Peyer's patch (tissue), 4 donors: ENCODE measurements around the gene ZBBX. TPM values are rescaled to one million over a fixed set of nuclear protein-coding genes. Genes with fewer than 3 reads are reported as not detected.

Source experiments
- DNase-seq, 3 donors: peaks; one replicate each; pipeline ENCODE4 v3.0.0-alpha.2; 2017 to 2019
- H3K27ac ChIP-seq, 4 donors: fragments of 200-600 bp; sonication (generic); one replicate each; pipeline ENCODE4 v1.5.1; 2016 to 2019
- H3K27me3 ChIP-seq, 2 donors: fragments of 200-600 bp; sonication (generic); one replicate each; pipeline ENCODE4 v1.5.1; 2019
- H3K36me3 ChIP-seq, 3 donors: fragments of 200-600 bp; sonication (generic); one replicate each; pipeline ENCODE4 v1.5.1; 2016 to 2019
- H3K4me1 ChIP-seq, 4 donors: fragments of 200-600 bp; sonication (generic); one replicate each; pipeline ENCODE4 v1.5.1; 2016 to 2019
- H3K4me3 ChIP-seq, 4 donors: fragments of 200-600 bp; sonication (generic); 1 replicate in 3 of 4; 2 replicates in 1 of 4; pipeline ENCODE4 v1.5.1; 2016 to 2019; ENCODE audit warnings: mild to moderate bottlenecking in 1 of 4
- H3K9me3 ChIP-seq, 4 donors: fragments of 200-600 bp; sonication (generic); one replicate each; pipeline ENCODE4 v1.5.1; 2016 to 2019; ENCODE audit warnings: mild to moderate bottlenecking in 1 of 4
- POLR2A ChIP-seq, 2 donors: fragments of 450-650 bp; IDR thresholded peaks; one replicate each; pipeline ENCODE4 v1.5.1; 2017; ENCODE audit warnings: antibody characterized with exemption in 2 of 2, mild to moderate bottlenecking in 2 of 2, moderate library complexity in 2 of 2
- total RNA-seq, 4 donors: library from RNA; depleted of rRNA; stranded (reverse); fragments of >200 nt; gene quantifications; one replicate each; pipeline ENCODE4 v1.1.0, GENCODE V29; 2016
- TF ChIP-seq, protein P1 (sequence below), 6 experiments: fragments of 450-650 bp in 4 of 6; fragments of 200-600 bp in 2 of 6; sonication (generic) in 1 of 6; IDR thresholded peaks; one replicate each; pipeline ENCODE4 v1.5.1; 2017 to 2019; ENCODE audit warnings: antibody characterized with exemption in 6 of 6, mild to moderate bottlenecking in 3 of 6, moderate library complexity in 1 of 6

The ZBBX gene
- total RNA-seq, 4 donors from 2014 or later = not detected

DNA sequence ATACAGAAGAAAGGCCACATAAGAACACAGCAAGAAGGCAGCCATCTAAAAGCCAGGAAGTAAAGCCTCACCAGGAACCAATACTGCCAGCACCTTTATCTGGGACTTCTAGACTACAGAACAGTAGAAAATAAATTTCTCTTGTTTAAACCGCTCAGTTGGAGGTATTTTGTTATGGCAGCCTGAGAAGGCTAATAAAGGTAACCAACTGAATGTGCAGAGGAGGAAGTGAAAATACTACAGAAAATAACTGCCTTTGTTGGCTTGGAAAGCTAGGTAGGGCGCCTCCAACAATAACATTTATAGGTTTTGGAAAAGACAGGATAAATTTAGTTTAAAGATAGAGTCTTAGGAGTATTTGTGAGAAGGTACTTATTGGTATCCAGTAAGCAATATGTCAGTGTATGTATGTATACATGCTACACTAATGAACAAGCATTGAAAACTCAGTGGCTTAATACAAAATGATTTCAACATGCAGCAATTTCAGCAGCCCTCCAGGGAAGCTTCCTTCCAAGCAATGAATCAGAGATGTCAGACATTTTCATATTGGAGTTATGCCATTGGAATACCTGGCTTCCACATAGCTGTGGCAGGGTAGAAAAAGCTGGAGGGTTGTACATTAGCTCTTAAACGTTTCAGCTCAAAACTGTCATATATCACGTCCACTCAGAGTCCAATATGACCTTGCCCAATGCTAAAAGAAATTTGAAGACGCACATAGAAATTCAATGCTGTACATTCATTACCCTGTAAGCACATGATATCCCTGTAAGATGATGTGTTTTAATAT is 48.9 kb downstream of the ZBBX start:
- no peak for DNase-seq
- H3K27me3 ChIP-seq = no peaks in the 10 kb centered on the region
- H3K4me1 ChIP-seq = no peaks in the 10 kb centered on the region
- H3K36me3 ChIP-seq = no peaks in the 10 kb centered on the region
- H3K27ac ChIP-seq = no peak overlapping the region
- no peak overlapping the region for H3K4me3 ChIP-seq
- no peak for TF ChIP-seq POLR2A (IDR thresholded peaks at IDR 0.05)
- TF ChIP-seq, protein P1, sequence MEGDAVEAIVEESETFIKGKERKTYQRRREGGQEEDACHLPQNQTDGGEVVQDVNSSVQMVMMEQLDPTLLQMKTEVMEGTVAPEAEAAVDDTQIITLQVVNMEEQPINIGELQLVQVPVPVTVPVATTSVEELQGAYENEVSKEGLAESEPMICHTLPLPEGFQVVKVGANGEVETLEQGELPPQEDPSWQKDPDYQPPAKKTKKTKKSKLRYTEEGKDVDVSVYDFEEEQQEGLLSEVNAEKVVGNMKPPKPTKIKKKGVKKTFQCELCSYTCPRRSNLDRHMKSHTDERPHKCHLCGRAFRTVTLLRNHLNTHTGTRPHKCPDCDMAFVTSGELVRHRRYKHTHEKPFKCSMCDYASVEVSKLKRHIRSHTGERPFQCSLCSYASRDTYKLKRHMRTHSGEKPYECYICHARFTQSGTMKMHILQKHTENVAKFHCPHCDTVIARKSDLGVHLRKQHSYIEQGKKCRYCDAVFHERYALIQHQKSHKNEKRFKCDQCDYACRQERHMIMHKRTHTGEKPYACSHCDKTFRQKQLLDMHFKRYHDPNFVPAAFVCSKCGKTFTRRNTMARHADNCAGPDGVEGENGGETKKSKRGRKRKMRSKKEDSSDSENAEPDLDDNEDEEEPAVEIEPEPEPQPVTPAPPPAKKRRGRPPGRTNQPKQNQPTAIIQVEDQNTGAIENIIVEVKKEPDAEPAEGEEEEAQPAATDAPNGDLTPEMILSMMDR (IDR thresholded peaks at IDR 0.05) = no peak
- H3K9me3 ChIP-seq = no peaks in the 10 kb centered on the region

DNA sequence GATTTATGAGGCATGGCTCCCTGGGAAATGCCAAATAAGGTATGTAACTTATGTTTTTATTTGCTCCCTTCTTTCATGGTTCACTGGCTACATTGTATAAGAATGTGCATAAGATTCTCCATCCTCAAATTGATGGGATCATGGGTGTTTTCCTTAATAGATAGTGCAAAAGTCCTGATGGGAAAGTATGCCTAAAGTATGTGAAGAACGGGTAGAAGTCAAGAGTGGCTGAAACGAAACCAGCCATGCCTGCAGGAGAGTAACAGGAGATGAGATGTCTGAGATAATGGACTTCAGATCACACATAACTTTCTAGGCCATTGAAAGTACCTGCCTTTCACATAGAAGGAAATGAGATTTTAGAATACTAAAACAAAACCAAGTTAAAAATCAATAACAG is 56.5 kb downstream of the ZBBX start:
- TF ChIP-seq, protein P1 (IDR thresholded peaks at IDR 0.05) = no peak
- no peak for TF ChIP-seq POLR2A (IDR thresholded peaks at IDR 0.05)
- H3K36me3 ChIP-seq = no peaks in the 10 kb centered on the region
- no peaks in the 10 kb centered on the region for H3K27me3 ChIP-seq
- no peak overlapping the region for H3K27ac ChIP-seq
- H3K4me3 ChIP-seq = no peak overlapping the region
- no peaks in the 10 kb centered on the region for H3K4me1 ChIP-seq
- H3K9me3 ChIP-seq = no peaks in the 10 kb centered on the region
- DNase-seq = no peak

DNA sequence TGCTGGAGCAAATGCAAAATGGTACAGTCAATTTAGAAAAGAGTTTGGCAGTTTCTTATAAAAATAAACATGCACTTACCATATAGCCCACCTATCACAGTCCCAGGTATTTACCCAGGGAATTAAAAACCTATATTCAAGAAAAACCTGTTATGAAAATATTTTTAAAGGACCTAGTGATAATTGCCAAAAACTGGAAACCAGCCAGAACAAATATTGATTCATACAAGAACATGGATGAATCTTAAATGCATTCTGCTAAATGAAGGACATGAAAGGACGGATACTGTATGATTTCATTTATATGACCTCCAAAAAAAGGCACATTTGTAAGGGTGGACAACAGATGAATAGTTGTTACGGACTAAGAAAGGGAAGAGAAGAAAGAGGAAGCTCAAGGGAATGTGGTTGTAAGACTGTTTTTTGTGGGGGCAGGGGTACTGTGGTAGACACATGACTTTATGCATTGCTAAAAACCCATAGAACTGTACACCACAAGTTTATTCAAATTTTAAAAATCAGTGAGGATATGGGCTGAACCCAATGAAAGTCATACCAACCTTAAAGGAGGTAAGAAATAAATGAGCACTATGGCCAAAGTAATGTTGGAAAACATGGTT is 61.0 kb downstream of the ZBBX start:
- TF ChIP-seq, protein P1 (IDR thresholded peaks at IDR 0.05) = no peak
- TF ChIP-seq POLR2A (IDR thresholded peaks at IDR 0.05) = no peak
- no peaks in the 10 kb centered on the region for H3K36me3 ChIP-seq
- H3K27ac ChIP-seq = no peak overlapping the region
- no peaks in the 10 kb centered on the region for H3K9me3 ChIP-seq
- no peak for DNase-seq
- no peaks in the 10 kb centered on the region for H3K27me3 ChIP-seq
- no peaks in the 10 kb centered on the region for H3K4me1 ChIP-seq
- H3K4me3 ChIP-seq = no peak overlapping the region

DNA sequence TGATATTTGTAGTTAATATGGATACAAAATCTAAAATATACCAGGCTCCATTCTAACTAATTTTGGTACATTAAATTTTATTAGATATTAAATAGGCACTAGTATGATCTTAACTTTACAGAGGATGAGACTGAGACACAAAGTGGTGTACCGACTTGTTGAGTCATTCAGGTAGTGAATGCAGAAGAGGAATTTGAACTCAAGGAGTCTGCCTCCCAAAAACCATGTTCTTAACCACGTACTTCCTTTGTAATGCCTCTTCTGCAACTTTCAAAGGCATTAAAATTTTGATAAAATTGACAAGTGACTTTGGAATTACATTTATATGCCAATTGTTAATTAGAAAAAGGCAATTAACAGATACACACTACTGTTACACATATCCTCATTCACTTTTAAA is 61.8 kb downstream of the ZBBX start:
- Histone ChIP-seq H3K4me1 (no peaks in the 10 kb centered on the region), H3K36me3 (no peaks in the 10 kb centered on the region), H3K4me3 (no peak overlapping the region), H3K9me3 (no peaks in the 10 kb centered on the region), H3K27ac (no peak overlapping the region), H3K27me3 (no peaks in the 10 kb centered on the region)
- TF ChIP-seq, protein P1 (IDR thresholded peaks at IDR 0.05) = no peak
- no peak for TF ChIP-seq POLR2A (IDR thresholded peaks at IDR 0.05)
- DNase-seq = no peak

DNA sequence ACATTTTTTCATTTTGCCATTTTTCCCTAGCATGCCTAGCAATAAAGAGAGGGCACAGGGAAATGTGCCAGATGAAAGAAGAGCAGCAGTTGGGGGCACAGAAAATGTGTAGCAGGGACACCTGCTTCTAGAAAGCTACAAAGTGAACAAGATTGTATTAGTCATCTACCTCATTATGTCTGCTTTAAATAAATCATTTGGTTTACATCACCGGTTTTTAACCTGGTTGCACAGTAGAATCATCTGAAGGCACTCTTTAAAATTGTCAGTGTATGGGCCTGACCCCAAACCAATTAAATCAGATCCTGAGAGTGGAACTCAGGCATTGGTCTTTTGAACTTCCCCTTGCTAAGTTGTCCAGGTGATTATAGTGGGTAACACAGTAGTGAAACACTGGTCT is 73.8 kb downstream of the ZBBX start:
- TF ChIP-seq, protein P1 (IDR thresholded peaks at IDR 0.05) = no peak
- TF ChIP-seq POLR2A (IDR thresholded peaks at IDR 0.05) = no peak
- Histone ChIP-seq H3K36me3 (no peaks in the 10 kb centered on the region), H3K27ac (no peak overlapping the region), H3K27me3 (no peaks in the 10 kb centered on the region), H3K4me3 (no peak overlapping the region), H3K9me3 (no peaks in the 10 kb centered on the region), H3K4me1 (no peaks in the 10 kb centered on the region)
- DNase-seq = no peak
